ENCODE data around the gene ALOX12.
"Not testable (repeated sequence)": the region's sequence is repeated elsewhere in the genome, so short reads cannot be mapped to it uniquely, and the experiment has no call there.

The ALOX12 gene

GRCh38 chr17:7042501-7043181 is 46.8 kb downstream of the ALOX12 start:
- Histone ChIP-seq H3K9ac (ENCODE audit: low read length in 5 of 5) (peak overlapping the region in 2 of 5 donors; percentile 47 to 65), H3K4me1 (ENCODE audit: control insufficient read depth in 5 of 5, insufficient read depth in 5 of 5, low read length in 5 of 5) (peaks cover 0 to 36% (median 28%) of the 10 kb centered on the region in 5 donors), H3K4me3 (ENCODE audit: low read depth in 1 of 5, low read length in 5 of 5) (peak overlapping the region in 4 of 5 donors; percentile 50 to 62 (median 54)), H3K27ac (ENCODE audit: low read depth, low read length) (no peak overlapping the region), H3K36me3 (ENCODE audit: control insufficient read depth in 5 of 5, insufficient read depth in 5 of 5, low read length in 5 of 5) (no peaks in the 10 kb centered on the region), H3K27me3 (ENCODE audit: control insufficient read depth in 5 of 5, insufficient read depth in 4 of 5, low read length in 5 of 5) (peaks cover 14 to 29% (median 28%) of the 10 kb centered on the region in 5 donors), H3K9me3 (ENCODE audit: control insufficient read depth in 5 of 5, low read length in 5 of 5) (no peaks in the 10 kb centered on the region)

GRCh38 chr17:7043182-7043496 is 47.3 kb downstream of the ALOX12 start:
- Histone ChIP-seq H3K4me3 (ENCODE audit: low read depth in 1 of 5, low read length in 5 of 5) (peak overlapping the region in 4 of 5 donors; percentile 50 to 62 (median 54)), H3K27me3 (ENCODE audit: control insufficient read depth in 5 of 5, insufficient read depth in 4 of 5, low read length in 5 of 5) (peaks cover 14 to 32% (median 31%) of the 10 kb centered on the region in 5 donors), H3K4me1 (ENCODE audit: control insufficient read depth in 5 of 5, insufficient read depth in 5 of 5, low read length in 5 of 5) (peaks cover 0 to 36% (median 28%) of the 10 kb centered on the region in 5 donors), H3K27ac (ENCODE audit: low read depth, low read length) (no peak overlapping the region), H3K9ac (ENCODE audit: low read length in 5 of 5) (peak overlapping the region in 3 of 5 donors; percentile 39 to 66 (median 65)), H3K36me3 (ENCODE audit: control insufficient read depth in 5 of 5, insufficient read depth in 5 of 5, low read length in 5 of 5) (no peaks in the 10 kb centered on the region), H3K9me3 (ENCODE audit: control insufficient read depth in 5 of 5, low read length in 5 of 5) (no peaks in the 10 kb centered on the region)

- Histone ChIP-seq H3K4me1 (ENCODE audit: control insufficient read depth in 5 of 5, insufficient read depth in 5 of 5, low read length in 5 of 5) (peaks cover 0 to 36% (median 28%) of the 10 kb centered on the region in 5 donors), H3K36me3 (ENCODE audit: control insufficient read depth in 5 of 5, insufficient read depth in 5 of 5, low read length in 5 of 5) (no peaks in the 10 kb centered on the region), H3K9ac (ENCODE audit: low read length in 5 of 5) (peak within 1 kb of the TSS in 3 of 5 donors; percentile 39 to 66 (median 65)), H3K27me3 (ENCODE audit: control insufficient read depth in 5 of 5, insufficient read depth in 4 of 5, low read length in 5 of 5) (peaks cover 14 to 34% (median 31%) of the 10 kb centered on the region in 5 donors), H3K27ac (ENCODE audit: low read depth, low read length) (no peak within 1 kb of the TSS), H3K4me3 (ENCODE audit: low read depth in 1 of 5, low read length in 5 of 5) (peak within 1 kb of the TSS in 4 of 5 donors; percentile 50 to 62 (median 54)), H3K9me3 (ENCODE audit: control insufficient read depth in 5 of 5, low read length in 5 of 5) (no peaks in the 10 kb centered on the region)
Observed at GRCh38 chr17:7043497-7044198, 47.8 kb downstream of the ALOX12 start, which contains the start of gene SLC16A11. TSS of gene SLC16A11 (minus strand) at chr17:7044092. CDS start at chr17:7043513, 579 bp downstream.

- H3K27ac ChIP-seq (ENCODE audit: low read depth, low read length): no peak overlapping the region
- H3K36me3 ChIP-seq (ENCODE audit: control insufficient read depth in 5 of 5, insufficient read depth in 5 of 5, low read length in 5 of 5): no peaks in the 10 kb centered on the region
- no peak overlapping the region for H3K9ac ChIP-seq (ENCODE audit: low read length in 5 of 5)
- peaks cover 0 to 36% (median 28%) of the 10 kb centered on the region in 5 donors for H3K4me1 ChIP-seq (ENCODE audit: control insufficient read depth in 5 of 5, insufficient read depth in 5 of 5, low read length in 5 of 5)
- H3K4me3 ChIP-seq (ENCODE audit: low read depth in 1 of 5, low read length in 5 of 5): no peak overlapping the region
- no peaks in the 10 kb centered on the region for H3K9me3 ChIP-seq (ENCODE audit: control insufficient read depth in 5 of 5, low read length in 5 of 5)
- H3K27me3 ChIP-seq (ENCODE audit: control insufficient read depth in 5 of 5, insufficient read depth in 4 of 5, low read length in 5 of 5): peaks cover 23 to 41% (median 36%) of the 10 kb centered on the region in 5 donors
Observed at GRCh38 chr17:7045492-7046126, 49.8 kb downstream of the ALOX12 start.

- H3K27me3 ChIP-seq (ENCODE audit: control insufficient read depth in 5 of 5, insufficient read depth in 4 of 5, low read length in 5 of 5): peaks cover 23 to 44% (median 36%) of the 10 kb centered on the region in 5 donors
Observed at GRCh38 chr17:7046127-7046724, 50.4 kb downstream of the ALOX12 start.

GRCh38 chr17:7046725-7047397 is 51.0 kb downstream of the ALOX12 start:
- H3K27ac ChIP-seq (ENCODE audit: low read depth, low read length); H3K9me3 ChIP-seq (ENCODE audit: control insufficient read depth in 5 of 5, low read length in 5 of 5); H3K9ac ChIP-seq (ENCODE audit: low read length in 5 of 5); H3K36me3 ChIP-seq (ENCODE audit: control insufficient read depth in 5 of 5, insufficient read depth in 5 of 5, low read length in 5 of 5): not testable (repeated sequence)
- peaks cover 0 to 36% (median 28%) of the 10 kb centered on the region in 5 donors for H3K4me1 ChIP-seq (ENCODE audit: control insufficient read depth in 5 of 5, insufficient read depth in 5 of 5, low read length in 5 of 5)
- H3K4me3 ChIP-seq (ENCODE audit: low read depth in 1 of 5, low read length in 5 of 5): peak overlapping the region in 2 of 5 donors; percentile 22 to 29
- peaks cover 18 to 41% (median 35%) of the 10 kb centered on the region in 5 donors for H3K27me3 ChIP-seq (ENCODE audit: control insufficient read depth in 5 of 5, insufficient read depth in 4 of 5, low read length in 5 of 5)

More at GRCh38 chr17:7046127-7046724, 50.4 kb downstream of the ALOX12 start:
- Histone ChIP-seq H3K27ac (ENCODE audit: low read depth, low read length) (no peak overlapping the region), H3K4me1 (ENCODE audit: control insufficient read depth in 5 of 5, insufficient read depth in 5 of 5, low read length in 5 of 5) (peaks cover 0 to 36% (median 28%) of the 10 kb centered on the region in 5 donors), H3K36me3 (ENCODE audit: control insufficient read depth in 5 of 5, insufficient read depth in 5 of 5, low read length in 5 of 5) (no peaks in the 10 kb centered on the region), H3K9ac (ENCODE audit: low read length in 5 of 5) (no peak overlapping the region), H3K4me3 (ENCODE audit: low read depth in 1 of 5, low read length in 5 of 5) (no peak overlapping the region), H3K9me3 (ENCODE audit: control insufficient read depth in 5 of 5, low read length in 5 of 5) (no peaks in the 10 kb centered on the region)

GRCh38 chr17:7047566-7047965 is 51.7 kb downstream of the ALOX12 start:
- no peaks in the 10 kb centered on the region for H3K9me3 ChIP-seq (ENCODE audit: control insufficient read depth in 5 of 5, low read length in 5 of 5)
- H3K36me3 ChIP-seq (ENCODE audit: control insufficient read depth in 5 of 5, insufficient read depth in 5 of 5, low read length in 5 of 5): no peaks in the 10 kb centered on the region
- H3K4me1 ChIP-seq (ENCODE audit: control insufficient read depth in 5 of 5, insufficient read depth in 5 of 5, low read length in 5 of 5): peaks cover 0 to 34% (median 23%) of the 10 kb centered on the region in 5 donors
- peaks cover 12 to 36% (median 30%) of the 10 kb centered on the region in 5 donors for H3K27me3 ChIP-seq (ENCODE audit: control insufficient read depth in 5 of 5, insufficient read depth in 4 of 5, low read length in 5 of 5)
- H3K9ac ChIP-seq (ENCODE audit: low read length in 5 of 5): no peak overlapping the region
- H3K4me3 ChIP-seq (ENCODE audit: low read depth in 1 of 5, low read length in 5 of 5): no peak overlapping the region
- no peak overlapping the region for H3K27ac ChIP-seq (ENCODE audit: low read depth, low read length)

GRCh38 chr17:7048968-7049367 is 53.1 kb downstream of the ALOX12 start:
- Histone ChIP-seq H3K9me3 (ENCODE audit: control insufficient read depth in 5 of 5, low read length in 5 of 5) (no peaks in the 10 kb centered on the region), H3K27me3 (ENCODE audit: control insufficient read depth in 5 of 5, insufficient read depth in 4 of 5, low read length in 5 of 5) (peaks cover 4 to 22% (median 16%) of the 10 kb centered on the region in 5 donors), H3K27ac (ENCODE audit: low read depth, low read length) (no peak overlapping the region), H3K4me3 (ENCODE audit: low read depth in 1 of 5, low read length in 5 of 5) (no peak overlapping the region), H3K9ac (ENCODE audit: low read length in 5 of 5) (no peak overlapping the region), H3K36me3 (ENCODE audit: control insufficient read depth in 5 of 5, insufficient read depth in 5 of 5, low read length in 5 of 5) (no peaks in the 10 kb centered on the region), H3K4me1 (ENCODE audit: control insufficient read depth in 5 of 5, insufficient read depth in 5 of 5, low read length in 5 of 5) (peaks cover 0 to 20% (median 9%) of the 10 kb centered on the region in 5 donors)

GRCh38 chr17:7050583-7050982 is 54.7 kb downstream of the ALOX12 start:
- H3K4me1 ChIP-seq (ENCODE audit: control insufficient read depth in 5 of 5, insufficient read depth in 5 of 5, low read length in 5 of 5): peaks cover 0 to 18% (median 6%) of the 10 kb centered on the region in 5 donors
- not testable (repeated sequence) for H3K4me3 ChIP-seq (ENCODE audit: low read depth in 1 of 5, low read length in 5 of 5)

More at GRCh38 chr17:7050583-7050982, 54.7 kb downstream of the ALOX12 start:
- not testable (repeated sequence) for H3K9ac ChIP-seq (ENCODE audit: low read length in 5 of 5); H3K36me3 ChIP-seq (ENCODE audit: control insufficient read depth in 5 of 5, insufficient read depth in 5 of 5, low read length in 5 of 5); H3K27ac ChIP-seq (ENCODE audit: low read depth, low read length); H3K9me3 ChIP-seq (ENCODE audit: control insufficient read depth in 5 of 5, low read length in 5 of 5)
- H3K27me3 ChIP-seq (ENCODE audit: control insufficient read depth in 5 of 5, insufficient read depth in 4 of 5, low read length in 5 of 5): peaks cover 4 to 20% (median 14%) of the 10 kb centered on the region in 5 donors

Measured in subcutaneous abdominal adipose tissue (tissue), 5 donors.